Choroid plexus epithelial cell (primary cell): Measurements from ENCODE around the gene UBE2H.

Experiments used
- DNase-seq: peaks from one replicate; pipeline ENCODE4 v3.0.0-alpha.2; 2010; ENCODE audit warnings: low read depth
- H3K4me3 ChIP-seq: 2 replicates; pipeline ENCODE4 v1.5.1; 2011; ENCODE audit warnings: low read depth, mild to moderate bottlenecking, control low read depth, low read length, moderate library complexity
- TF ChIP-seq, protein P1 (sequence below): conservative IDR thresholded peaks from 2 replicates; pipeline ENCODE4 v1.5.1; 2011; ENCODE audit warnings: low read depth, mild to moderate bottlenecking, control low read depth, inconsistent platforms, low read length, moderate library complexity

The UBE2H gene

GRCh38 chr7:129855234-129855673 lies 97.5 kb downstream of the UBE2H start:
- DNase-seq = peak; percentile 93
- TF ChIP-seq, protein P1, sequence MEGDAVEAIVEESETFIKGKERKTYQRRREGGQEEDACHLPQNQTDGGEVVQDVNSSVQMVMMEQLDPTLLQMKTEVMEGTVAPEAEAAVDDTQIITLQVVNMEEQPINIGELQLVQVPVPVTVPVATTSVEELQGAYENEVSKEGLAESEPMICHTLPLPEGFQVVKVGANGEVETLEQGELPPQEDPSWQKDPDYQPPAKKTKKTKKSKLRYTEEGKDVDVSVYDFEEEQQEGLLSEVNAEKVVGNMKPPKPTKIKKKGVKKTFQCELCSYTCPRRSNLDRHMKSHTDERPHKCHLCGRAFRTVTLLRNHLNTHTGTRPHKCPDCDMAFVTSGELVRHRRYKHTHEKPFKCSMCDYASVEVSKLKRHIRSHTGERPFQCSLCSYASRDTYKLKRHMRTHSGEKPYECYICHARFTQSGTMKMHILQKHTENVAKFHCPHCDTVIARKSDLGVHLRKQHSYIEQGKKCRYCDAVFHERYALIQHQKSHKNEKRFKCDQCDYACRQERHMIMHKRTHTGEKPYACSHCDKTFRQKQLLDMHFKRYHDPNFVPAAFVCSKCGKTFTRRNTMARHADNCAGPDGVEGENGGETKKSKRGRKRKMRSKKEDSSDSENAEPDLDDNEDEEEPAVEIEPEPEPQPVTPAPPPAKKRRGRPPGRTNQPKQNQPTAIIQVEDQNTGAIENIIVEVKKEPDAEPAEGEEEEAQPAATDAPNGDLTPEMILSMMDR = no peak
- H3K4me3 ChIP-seq = no peak overlapping the region

- TF ChIP-seq, protein P1 = no peak
- no peak overlapping the region for H3K4me3 ChIP-seq
- no peak for DNase-seq
Measured at GRCh38 chr7:129854401-129854800, 98.4 kb downstream of the UBE2H start.

DNA sequence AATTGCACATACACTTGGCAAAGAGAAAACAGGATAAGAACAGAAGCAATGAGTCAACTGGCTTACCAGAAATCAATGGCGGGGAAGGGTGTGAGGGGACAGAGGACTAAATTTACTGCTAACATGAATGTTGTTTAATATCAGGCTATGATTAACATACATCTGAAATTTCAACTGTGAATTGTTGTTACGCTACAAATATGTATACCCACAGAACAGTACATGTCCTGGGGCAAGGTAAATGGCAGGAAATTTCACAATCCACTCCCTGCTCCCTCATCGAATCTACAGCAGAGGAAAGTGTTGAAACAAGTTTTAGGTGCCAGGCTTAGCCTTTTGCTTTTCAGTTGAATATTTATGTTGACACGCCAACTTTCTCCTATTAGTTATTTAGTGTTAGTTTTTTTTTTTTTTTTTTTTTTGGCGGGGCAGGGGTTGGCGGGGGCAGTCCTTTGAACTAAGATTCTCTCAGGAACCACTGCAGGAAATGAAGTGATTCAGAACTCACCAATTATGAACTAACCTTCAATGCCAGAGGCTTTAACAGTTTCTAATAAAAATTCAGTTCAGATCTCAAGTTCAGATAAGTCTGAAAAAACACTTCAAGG lies 99.0 kb downstream of the UBE2H start:
- peak; percentile 58 for DNase-seq
- no peak overlapping the region for H3K4me3 ChIP-seq

DNA sequence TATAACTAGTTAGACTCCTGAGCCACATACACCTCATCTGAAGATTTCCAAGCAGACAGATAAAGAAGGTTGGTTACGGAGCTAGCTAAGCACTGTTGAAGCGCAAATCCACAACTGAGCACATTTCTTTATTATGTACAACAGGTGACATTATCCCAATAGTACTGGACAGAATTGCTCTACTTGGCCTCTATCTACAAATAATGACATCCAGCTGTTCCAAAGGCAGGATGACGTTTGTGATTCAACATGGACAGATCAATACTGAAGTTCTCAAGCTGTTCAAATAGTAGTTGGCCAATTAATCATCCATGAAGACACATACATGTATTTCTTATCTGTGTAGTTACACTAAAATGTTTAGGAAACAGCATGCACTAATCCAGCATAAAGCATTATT lies 101.0 kb downstream of the UBE2H start:
- no peak for DNase-seq
- TF ChIP-seq, protein P1 = no peak
- no peak overlapping the region for H3K4me3 ChIP-seq

More for the DNA sequence above, 99.0 kb downstream of the UBE2H start:
- TF ChIP-seq, protein P1 = no peak

GRCh38 chr7:129851174-129851573 lies 101.6 kb downstream of the UBE2H start:
- H3K4me3 ChIP-seq = no peak overlapping the region
- TF ChIP-seq, protein P1 = no peak
- DNase-seq = no peak

DNA sequence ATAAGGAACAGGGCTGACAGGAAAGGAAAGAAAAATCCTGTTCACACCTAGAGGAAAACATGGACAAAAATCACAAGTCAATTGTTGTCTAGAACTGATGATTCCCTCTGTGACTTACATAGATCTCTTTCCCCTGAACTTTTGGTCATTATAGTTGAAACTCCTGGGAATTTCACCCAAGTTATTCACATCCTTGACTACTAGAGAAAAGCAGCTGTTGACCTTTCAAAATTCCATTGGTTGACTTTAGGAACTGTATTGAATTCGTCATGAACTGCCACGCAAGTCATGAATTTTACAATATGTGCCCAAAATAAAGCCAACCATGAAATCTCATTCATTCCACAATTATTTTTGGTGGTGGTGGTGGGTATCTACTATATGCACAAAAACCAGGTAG lies 104.3 kb downstream of the UBE2H start:
- H3K4me3 ChIP-seq = no peak overlapping the region
- DNase-seq = no peak
- TF ChIP-seq, protein P1 = no peak

- TF ChIP-seq, protein P1 = no peak
- no peak overlapping the region for H3K4me3 ChIP-seq
- DNase-seq = peak; percentile 79
Measured at GRCh38 chr7:129845972-129846327, 106.8 kb downstream of the UBE2H start.
